Hypothalamus (tissue), 51 donors: ENCODE measurements around the gene SEMA4A.
"Not testable (repeated sequence)": the region's sequence is repeated elsewhere in the genome, so short reads cannot be mapped to it uniquely, and the experiment has no call there.

Experiments
- DNase-seq, 51 donors: peaks; one replicate each; lab custom pipeline; 2025; lab: John Stamatoyannopoulos, UW

The SEMA4A gene

DNA sequence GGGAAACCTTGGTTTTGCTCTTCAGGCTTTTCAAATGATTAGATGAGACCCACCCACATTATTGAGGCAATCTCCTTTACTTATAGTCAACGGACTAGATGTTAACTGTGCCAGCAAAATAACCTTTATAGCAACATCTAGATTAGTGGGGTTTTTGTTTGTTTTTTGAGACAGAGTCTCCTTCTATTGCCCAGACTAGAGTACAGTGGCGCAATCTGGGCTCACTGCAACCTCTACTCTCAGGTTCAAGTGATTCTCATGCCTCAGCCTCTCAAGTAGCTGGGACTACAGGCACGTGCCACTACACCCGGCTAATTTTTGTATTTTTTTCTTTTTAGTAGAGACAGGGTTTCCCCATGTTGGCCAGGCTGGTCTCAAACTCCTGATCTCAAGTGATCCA, 36.9 kb downstream of the SEMA4A start:
- DNase-seq, result not testable (repeated sequence)

DNA sequence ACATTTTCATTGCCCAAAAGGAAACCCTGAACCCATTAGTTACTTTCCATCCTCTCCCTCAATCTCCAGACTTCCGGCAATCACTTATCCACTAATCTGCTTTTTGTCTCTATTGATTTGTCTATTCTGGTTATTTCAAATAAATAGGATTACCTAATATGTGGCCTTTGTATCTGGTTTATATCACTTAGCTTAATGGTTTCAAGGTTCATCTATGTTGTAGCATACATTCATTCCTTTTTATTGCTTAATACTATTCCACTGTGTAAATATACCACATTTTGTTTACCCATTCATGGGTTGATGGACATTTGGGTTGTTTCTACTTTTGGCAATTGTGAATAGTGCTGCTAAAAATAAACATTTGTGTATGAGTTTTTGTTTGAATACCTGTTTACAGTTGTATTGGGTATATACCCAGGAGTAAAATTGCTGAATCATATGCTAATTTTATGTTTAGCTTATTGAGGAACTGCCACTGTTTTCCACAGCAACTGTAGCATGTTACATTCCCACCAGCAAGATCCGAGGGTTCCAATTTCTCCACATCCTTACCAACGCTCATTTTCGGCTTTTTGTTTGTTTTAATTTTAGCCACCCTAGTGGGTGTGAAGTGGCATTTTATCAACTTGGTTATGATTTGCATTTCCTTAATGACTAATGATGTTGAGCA, 38.0 kb downstream of the SEMA4A start:
- no peak for DNase-seq

DNA sequence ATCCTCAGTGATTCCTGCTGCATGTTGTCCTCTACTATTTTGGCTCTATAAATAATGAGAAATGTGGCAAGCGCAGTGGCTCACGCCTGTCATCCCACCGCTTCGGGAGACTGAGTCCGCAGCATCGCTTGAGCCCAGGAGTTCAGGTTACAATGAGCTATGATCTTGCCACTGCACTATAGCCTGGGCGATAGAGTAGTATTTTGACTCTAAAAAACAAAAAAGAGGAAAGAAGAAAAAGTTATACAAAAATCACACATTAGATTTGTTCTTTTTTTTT, 39.8 kb downstream of the SEMA4A start:
- DNase-seq, result no peak

DNA sequence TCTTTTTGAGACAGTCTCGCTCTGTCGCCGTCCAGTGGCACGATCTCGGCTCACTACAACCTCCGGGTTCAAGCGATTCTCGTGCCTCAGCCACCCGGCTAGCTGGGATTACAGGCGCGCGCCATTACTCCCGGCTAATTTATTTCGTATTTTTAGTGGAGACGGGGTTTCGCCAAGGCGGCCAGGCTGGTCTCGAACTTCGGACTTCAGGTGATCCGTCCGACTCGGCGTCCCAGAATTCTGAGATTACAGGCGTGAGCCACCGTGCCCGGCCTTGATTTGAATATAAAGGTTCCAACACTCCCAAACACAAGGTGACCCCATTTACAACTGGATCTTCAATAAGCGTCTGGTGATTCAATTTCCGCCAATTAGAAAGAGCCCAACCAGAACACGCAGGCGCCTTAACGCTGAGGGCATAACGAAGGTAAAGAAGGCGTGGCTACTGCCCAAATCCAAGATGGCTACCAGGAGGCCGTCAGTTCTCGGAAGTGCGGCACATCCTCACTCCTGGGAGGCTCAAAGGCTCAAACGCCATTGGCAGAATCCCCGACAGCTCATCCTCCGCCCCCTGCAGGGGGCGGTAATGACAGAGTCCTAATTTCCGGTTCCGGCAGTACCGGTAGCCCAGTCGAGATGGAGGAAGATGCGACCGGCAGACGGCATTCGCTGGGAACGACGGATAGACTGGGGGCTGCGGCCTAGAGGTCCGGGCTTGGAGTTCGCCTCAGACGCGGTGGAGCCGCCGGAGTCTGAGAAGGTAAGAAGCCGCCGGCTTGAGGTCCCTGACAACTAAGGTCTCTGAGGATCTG, 40.3 kb downstream of the SEMA4A start, which contains the start of gene SLC25A44:
SLC25A44 (plus strand) TSS at position 617 of the 812 bp plus-strand sequence. CDS start 5,744 bp downstream, outside the sequence.
- DNase-seq, result peak; percentile 55 to 99 (median 96)

DNA sequence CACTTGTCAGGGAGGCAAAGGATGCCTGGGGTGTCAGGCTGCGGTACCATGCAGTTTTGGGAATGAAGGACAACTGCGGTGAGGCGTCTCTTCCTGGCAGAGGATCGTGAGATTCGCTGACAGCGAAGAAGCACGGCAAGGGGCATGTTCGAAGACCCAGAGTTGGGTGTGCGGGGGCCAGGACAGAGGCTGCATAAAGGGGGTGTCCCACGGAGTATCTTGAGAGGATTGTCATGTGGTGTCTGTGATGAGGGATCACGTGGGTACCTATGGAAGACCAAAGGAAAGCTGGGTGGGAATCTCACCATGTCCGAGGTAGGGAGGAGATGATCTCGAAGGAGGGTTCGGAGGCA, 40.9 kb downstream of the SEMA4A start:
- DNase-seq, result peak in 9 of 51 donors; percentile 13 to 75 (median 33)

DNA sequence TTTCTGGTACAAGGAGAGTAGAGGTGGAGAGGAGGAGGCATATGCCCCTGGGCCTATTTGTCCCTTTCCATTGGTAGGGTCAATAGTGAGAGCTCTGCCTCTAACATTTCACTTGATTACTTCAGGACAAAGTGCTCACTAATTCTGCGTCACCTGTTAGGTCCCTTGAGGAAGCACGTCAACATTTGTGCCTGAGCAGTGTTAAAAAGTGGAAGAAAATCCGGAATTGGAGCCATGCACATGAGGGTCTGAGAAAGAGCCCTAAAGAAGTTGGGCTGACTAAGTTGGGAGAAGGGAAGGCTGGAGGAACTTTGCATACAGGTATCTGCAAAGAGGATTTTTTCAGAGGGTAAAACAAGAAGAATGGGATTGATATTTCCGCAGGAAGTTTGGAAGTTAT, 42.5 kb downstream of the SEMA4A start:
- no peak for DNase-seq

DNA sequence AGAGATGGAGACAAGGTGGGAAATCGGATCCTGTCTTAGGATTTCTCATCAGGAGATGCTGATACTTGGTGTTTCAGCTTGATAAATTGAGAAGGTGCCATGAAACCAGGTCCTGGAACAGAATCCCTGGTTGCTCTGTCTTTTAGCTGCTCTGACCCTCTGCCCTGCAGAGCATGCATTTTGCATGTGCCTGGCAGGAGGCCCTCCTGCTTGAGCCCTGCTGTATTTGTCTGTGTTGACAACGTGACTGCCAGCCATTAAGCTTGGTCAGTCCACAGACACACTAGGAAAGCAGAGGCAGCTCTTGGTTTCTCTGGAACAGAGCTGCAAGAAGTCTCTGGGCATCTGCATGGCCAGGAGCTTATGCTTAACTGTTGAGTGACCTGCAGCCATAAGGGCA, 43.1 kb downstream of the SEMA4A start:
- DNase-seq, result no peak

DNA sequence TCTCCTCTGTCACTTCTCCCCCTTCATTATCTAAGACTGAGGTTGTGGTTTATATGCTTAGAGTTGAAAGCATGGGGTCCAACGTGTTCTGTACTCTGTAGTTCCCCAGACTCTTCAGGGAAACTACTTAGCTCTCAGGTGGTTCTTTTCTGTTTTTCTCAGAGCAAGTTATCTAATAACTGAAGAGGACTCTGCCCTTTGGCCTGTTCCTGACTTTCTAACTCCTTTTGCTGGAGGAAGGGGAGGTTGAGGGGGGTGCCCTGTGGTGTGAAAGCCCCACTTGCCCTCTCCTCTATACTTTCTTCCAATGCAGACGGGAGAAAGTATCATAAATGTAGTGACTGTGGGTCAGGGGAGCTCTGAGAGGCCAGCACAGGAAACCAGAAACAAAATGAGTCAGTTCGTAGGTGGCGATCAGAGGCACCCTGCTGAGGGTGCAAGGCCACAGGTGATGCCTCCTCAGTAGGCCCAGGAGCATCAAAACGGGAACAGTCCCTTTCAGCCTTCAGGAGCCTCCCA, 45.5 kb downstream of the SEMA4A start:
- DNase-seq, result no peak

DNA sequence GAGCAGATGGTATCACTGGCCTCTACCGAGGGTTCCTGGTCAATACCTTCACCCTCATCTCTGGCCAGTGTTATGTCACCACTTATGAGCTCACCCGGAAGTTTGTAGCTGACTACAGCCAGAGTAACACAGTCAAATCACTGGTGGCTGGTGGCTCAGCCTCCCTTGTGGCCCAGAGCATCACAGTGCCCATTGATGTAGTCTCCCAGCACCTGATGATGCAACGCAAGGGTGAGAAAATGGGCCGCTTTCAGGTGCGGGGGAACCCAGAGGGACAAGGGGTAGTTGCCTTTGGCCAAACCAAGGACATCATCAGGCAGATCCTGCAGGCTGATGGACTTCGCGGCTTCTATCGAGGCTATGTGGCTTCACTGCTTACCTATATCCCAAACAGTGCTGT, 46.7 kb downstream of the SEMA4A start:
- DNase-seq, result no peak

DNA sequence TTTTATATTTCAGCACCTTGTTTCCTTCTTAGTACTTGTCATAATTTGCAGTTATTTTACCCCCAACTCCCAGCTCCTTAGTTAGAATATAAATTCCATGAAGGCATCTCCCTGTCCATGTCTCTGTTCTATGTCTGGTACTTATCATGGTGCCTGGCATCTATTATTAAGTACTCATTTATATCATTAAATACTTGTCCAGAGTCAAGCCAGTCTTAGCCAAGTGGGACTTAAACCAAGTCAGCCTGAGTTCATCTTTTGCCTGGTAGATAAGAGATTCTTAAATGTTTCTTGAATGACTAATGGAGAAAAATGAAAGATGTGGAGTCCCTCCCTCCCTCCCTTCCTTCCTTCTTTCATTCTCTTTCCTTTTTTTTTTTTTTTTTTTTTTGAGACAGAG, 49.9 kb downstream of the SEMA4A start:
- no peak for DNase-seq

DNA sequence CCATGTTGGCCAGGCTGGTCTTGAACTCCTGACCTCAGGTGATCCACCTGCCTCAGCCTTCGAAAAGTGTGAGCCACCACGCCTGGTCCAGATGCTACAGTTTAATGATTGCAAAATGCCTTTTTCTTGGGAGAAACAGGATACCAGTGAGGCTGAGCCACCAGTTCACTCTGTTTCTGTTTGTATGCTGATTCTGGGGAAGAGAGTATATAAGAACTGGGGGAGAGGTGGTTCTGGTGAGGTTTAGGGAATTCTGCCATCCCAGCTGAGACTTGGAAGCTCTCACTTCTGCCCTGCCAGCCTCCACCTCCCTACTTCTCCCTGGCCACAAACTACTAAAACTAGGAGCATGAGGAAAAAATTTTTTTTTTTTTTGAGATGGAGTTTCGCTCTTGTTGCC, 51.3 kb downstream of the SEMA4A start:
- no peak for DNase-seq

DNA sequence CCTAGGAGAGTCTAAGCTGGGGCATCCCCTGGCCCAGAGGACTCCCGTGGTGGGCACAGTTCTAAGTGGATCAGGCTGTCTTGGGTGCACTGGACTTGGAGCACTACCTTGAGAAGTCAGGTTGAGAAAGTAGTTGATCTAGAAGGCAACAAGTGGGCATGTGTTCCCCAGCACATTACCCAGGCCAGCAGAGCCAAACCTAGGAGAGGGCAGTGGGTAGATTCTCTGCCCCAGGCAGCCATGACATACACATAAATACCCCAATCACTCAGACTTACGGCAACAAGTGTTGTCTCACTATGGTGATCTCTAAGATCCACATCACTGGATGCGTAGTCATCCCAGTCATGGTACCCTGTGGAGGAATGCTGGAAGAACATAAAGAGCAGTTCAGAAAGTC, 57.9 kb downstream of the SEMA4A start:
- DNase-seq, result no peak

DNA sequence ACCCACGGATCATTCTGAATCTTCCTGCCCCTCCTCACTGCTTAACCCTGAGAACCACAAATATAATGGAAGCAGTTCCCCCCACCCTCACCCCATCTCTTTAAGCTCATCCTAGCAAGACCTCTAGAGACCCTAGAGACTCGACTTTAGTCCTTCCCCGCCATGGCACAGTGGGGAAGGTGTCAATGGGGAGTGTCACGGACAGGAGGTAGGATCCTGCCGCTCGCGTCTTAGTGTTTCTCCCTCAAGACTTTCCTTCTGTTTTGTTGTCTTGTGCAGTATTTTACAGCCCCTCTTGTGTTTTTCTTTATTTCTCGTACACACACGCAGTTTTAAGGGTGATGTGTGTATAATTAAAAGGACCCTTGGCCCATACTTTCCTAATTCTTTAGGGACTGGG, 58.7 kb downstream of the SEMA4A start:
- DNase-seq, result no peak

DNA sequence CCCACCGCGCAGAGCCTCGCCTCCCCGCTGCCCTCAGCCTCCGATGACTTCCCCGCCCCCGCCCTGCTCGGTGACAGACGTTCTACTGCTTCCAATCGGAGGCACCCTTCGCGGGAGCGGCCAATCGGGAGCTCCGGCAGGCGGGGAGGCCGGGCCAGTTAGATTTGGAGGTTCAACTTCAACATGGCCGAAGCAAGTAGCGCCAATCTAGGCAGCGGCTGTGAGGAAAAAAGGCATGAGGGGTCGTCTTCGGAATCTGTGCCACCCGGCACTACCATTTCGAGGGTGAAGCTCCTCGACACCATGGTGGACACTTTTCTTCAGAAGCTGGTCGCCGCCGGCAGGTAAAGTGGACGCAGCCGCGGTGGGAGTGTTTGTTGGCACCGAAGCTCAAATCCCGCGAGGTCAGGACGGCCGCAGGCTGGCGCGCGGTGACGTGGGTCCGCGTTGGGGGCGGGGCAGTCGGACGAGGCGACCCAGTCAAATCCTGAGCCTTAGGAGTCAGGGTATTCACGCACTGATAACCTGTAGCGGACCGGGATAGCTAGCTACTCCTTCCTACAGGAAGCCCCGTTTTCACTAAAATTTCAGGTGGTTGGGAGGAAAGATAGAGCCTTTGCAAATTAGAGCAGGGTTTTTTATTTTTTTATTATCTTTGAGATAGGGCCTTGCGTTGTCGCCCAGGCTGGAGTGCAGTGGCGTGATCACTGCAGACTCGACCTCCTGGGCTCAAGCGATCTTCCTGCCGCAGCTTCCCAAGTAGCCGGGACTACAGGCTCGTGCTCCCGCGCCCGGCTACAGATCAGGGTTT, 59.7 kb downstream of the SEMA4A start, which contains the start of gene PMF1:
PMF1 (plus strand) TSS at position 175 of the 811 bp plus-strand sequence; CDS start at position 184, 9 bp downstream.
- DNase-seq, result peak; percentile 79 to 100 (median 96)

DNA sequence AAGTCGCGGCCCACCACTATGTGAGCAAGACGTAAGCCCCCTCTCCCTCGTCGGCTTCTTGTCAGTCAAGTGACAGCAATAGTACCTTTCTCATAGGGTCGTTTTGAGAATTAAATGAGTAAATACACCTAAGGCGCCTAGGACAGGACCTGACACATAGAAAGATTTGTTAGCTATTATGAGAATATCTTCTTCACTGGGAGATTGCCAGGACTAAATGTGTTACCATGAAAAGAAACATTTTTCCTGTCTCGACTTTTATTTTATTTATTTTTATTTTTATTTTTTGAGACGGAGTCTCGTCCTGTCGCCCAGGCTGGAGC, 60.2 kb downstream of the SEMA4A start:
- DNase-seq, result no peak

DNA sequence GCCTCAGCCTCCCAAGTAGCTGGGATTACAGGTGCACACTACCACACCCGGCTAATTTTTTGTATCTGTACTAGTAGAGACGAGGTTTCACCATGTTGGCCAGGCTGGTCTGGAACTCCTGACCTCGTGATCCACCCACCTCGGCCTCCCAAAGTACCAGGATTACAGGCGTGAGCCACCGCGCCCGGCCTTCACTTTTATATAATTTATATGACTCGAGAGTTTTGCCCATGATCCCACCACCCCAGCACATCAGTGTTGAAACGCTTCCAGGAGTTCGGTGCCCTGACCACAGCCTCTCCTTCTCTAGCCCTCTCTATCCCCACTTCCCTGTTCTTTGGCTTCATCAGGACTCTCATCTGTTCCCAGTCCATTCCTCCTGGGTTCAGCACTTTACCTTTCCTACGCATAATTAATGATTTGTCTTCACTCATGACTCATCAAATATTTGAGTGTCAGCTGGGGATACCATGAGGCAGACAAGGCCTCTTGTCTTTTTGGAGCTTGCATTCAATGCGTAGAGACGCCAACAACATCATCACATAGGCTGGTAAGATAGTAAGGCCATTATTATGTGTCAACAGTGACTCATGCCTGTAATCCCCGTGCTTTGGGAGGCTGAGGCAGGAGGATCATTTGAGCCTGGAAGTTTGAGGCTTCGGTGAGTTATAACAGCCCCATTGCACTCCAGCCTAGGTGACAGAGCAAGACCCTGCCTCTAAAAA, 60.8 kb downstream of the SEMA4A start:
- DNase-seq, result no peak

DNA sequence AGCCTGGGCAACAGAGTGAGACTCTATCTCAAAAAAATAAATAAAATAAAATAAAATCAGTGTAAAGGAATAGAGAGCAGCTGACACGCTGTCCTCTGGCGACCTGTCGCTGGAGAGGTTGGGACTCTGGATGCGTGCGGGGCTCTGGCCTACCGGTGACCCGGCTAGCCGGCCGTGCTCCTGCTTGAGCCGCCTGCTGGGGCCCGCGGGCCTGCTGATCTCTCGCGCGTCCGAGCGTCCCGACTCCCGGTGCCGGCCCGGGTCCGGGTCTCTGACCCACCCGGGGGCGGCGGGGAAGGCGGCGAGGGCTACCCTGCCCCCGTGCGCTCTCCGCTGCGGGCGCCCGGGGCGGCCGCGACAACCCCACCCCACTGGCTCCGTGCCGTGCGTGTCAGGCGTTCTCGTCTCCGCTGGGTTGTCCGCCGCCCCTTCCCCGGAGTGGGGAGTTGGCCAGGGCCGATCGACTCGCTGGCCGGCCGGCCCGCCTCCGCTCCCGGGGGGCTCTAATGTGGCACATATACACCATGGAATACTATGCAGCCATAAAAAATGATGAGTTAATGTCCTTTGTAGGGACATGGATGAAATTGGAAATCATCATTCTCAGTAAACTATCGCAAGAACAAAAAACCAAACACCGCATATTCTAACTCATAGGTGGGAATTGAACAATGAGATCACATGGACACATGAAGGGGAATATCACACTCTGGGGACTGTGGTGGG, 63.1 kb downstream of the SEMA4A start:
- not testable (repeated sequence) for DNase-seq

DNA sequence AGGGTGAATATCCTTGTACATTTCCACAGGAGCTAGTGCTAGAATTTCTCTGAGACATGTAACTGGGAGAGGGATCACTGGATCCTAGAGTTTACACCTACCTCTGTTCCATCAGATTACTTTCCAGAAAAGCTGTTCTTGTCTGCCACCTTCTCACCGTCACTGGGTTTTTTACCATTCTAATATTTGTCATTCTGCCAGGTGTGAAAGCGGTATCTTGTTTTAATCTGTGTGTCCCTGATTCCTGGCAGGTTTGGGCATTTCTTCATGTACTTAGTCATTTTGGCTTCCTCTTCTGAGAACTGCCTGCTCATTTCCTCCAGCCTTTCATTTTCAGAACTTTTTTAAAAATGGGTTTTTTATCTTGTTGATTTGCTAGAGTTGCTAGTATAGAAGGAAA, 64.5 kb downstream of the SEMA4A start:
- no peak for DNase-seq

DNA sequence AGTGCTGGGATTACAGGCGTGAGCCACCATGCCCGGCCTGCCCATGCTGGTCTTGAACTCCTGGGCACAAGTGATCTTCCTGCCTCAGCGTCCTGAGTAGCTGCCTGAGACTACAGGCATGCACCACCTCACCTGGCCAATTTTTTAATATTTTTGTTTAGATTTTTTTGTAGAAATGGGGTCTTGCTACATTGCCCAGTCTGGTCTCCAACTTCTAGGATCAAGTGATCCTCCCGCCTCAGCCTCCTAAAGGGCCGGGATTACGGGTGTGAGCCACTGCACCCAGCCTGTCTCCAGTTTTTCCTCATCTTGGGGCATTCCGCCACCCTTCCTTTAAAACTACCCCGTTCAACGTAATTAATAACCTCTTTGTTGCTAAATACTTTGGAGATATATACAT, 66.8 kb downstream of the SEMA4A start:
- no peak for DNase-seq
